Activated CD8-positive, alpha-beta memory T cell treated with anti-CD3 and anti-CD28 coated beads, Interleukin-2, amount 50 U/mL, for 1 hour (primary cell): Measurements from ENCODE around the gene CCDC85C.
A peak's percentile ranks its signal among the peaks of the same experiment; 100 is the strongest.

Source experiments
- DNase-seq: peaks from one replicate; pipeline ENCODE4 v3.0.0-alpha.2; 2020; ENCODE audit errors: extremely low read depth

CCDC85C gene

GRCh38 chr14:99522934-99523703 lies 80.9 kb downstream of the CCDC85C start:
- DNase-seq, result no peak

- no peak for DNase-seq
Observed at GRCh38 chr14:99522457-99522891, 81.5 kb downstream of the CCDC85C start.

GRCh38 chr14:99522025-99522401 lies 82.0 kb downstream of the CCDC85C start:
- no peak for DNase-seq

DNA sequence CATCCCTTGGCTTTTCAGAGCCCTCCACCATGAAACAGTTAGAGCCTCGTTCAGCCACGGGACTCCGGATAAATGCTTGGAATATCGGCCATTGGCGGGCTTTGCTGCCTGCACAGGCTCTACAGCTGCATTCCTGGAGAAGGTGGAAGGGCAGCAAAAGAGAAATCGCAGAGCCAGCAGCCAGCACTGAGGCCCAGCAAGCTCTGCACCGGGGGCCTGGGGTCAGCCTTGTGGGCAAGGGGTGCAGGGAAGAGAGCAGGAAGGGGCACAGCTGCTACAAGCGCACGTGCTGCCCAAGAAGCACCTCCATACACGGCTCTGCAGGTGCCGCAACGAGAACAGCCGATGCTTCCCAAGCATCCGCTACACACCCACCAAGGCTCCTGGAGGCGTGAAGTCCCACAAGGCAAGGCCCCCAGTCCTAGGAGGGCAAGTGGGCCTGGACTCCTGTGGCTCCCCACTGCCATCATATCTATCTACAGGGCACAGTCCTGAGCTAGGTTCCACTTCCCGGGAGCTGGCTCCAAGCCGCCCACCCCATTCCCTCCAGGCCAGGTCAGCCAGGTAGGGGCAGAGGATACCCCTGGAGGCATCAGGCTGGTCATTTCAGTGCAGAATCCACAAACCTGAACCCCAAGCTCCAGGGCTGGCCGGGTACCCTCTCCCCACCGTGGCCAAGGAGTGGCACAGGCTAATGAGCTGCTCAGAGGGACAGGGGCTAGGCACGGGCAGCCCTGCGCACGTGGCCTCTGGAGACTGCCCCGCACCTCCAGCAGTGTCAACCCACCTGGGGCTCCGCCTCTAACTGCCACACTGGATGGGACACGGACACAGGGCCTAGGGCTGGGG lies 82.6 kb downstream of the CCDC85C start:
- DNase-seq, result no peak

GRCh38 chr14:99520571-99521081 lies 83.4 kb downstream of the CCDC85C start:
- DNase-seq, result no peak

DNA sequence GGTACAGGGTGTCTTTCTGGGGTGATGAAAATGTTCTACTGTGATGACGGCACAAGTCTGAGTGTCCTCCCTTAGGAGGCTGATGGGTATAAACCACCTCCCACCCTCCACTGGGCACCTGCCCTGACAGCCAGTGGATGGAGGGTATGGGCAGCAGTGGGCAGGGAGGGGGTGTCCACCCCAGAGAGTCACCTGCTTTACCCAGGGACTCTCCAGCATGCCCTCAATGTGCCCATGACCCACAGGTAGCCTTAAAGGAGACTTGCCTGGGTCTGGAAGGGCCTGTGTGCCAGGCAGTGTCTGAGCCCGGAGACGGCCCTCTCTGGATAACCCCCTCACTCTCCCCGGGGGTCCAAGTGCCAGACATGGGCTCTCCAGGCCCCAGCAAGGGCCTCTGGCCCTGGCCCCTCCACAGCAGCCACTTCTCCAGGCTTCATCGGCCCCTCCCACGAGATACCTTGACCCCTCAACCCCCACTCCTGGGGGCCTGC lies 84.0 kb downstream of the CCDC85C start:
- DNase-seq, result no peak

- no peak for DNase-seq
Observed at GRCh38 chr14:99519347-99519881, 84.6 kb downstream of the CCDC85C start.

DNA sequence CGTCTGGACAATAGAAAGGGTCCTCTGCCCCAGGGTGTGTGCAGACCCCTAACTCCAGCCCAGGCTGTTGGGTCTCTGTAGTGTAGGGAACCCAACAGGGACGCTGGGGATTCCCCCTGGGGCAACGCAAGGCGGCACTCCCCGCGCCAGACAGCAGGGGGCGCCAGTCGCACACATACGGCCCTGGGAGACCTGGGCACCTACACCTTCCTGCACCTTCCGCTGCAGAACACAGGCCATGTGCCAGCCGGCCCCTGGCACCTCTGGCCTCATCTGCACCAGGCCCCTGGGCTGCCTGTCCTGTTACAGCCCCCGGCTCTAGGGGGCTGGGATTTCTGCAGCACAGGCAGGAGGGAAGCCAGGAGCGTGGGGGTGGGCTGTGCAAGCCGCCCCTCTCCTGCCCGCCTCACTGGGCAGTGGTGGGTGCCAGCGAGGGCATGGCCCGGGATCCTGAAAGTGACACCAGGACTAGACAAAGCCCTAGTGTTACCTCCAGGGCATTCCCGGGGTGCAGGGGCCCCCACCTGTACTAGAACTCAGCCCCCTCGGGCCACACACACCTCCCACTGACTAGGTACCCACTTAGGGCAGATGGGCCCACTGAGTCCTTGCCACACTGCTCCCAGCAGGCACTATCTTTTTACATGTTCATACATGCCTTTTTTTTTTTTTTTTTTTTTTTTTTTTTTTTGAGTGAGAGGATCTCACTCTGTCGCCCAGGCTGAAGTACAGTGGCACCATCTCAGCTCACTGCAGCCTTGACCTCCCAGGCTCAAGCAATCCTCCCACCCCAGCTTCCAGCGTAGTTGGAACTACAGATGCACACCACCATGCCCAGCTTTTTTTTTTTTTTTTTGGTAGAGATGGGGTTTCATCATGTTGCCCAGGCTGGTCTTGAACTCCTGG lies 85.3 kb downstream of the CCDC85C start:
- DNase-seq, result peak; percentile 28

- DNase-seq, result no peak
Observed at GRCh38 chr14:99517643-99518381, 86.2 kb downstream of the CCDC85C start.

DNA sequence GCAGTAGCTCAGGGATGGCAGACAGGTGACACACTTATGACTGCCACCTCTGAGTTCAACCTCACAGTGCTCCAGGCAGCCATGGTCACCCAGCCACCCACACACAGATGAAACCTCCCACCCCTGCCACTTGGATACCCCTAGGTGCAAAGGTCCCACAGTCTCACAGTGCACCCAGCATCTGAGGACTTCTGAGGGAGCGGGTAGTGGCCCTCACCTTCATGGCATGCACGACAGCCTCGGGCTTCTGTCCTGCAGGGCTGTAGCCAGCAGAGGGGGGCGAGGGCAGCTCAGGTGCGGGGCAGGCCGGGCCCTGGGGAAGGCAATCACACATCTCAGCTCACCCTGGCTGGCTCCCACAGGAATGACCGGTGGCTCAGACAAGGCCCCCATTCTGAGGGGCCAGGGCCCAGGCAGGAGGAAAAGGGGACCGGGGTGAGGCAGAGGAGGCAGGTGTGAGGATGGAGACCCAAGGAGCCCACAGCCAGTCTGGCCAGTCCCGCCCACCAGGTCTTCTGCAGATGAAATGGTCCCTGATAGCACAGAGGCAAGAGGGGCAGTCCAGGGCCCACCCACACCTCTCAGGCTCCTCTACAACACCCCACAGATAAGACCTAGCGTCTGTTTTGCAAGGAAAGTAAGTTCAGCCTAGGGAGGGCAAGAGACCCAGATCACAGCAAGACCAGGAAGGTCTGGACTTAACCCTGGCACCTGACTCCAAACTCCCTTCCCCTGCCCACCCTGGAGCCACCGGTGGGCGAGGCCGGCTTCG lies 87.0 kb downstream of the CCDC85C start:
- no peak for DNase-seq

DNA sequence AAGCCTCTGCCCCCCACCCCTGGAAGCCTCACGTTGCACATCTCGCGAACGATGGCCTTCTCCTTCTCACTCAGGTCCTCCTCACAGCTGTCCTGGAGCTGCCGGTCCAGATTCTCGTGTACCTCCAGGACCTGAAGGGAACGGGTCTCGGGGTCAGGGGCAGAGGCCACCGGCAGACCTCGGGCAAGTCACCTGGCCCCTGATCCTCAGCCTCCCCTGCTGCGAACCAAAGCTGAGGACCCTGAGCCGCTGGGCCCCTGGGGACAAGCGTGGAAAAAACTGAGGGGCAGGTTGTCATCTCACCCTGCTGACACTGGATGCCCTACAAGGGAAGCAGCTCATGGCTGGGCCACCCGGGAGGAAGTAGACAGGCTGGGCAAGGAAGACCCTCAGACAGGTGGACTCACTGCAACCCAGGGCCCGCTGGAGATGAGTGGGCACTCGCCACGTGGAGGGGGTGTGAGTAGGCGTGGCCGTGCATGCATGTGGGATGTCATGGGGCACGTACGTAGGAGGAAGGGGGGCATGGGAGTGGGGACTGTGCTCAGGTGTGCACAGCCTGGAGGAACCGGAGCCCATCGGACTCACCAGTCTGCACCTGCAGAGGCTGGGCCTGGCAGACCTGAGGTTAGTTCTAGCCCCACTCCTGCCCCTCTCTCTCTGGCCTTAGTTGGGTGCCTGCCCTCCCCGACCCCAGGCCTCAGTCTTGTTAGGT lies 87.7 kb downstream of the CCDC85C start:
- DNase-seq, result no peak

DNA sequence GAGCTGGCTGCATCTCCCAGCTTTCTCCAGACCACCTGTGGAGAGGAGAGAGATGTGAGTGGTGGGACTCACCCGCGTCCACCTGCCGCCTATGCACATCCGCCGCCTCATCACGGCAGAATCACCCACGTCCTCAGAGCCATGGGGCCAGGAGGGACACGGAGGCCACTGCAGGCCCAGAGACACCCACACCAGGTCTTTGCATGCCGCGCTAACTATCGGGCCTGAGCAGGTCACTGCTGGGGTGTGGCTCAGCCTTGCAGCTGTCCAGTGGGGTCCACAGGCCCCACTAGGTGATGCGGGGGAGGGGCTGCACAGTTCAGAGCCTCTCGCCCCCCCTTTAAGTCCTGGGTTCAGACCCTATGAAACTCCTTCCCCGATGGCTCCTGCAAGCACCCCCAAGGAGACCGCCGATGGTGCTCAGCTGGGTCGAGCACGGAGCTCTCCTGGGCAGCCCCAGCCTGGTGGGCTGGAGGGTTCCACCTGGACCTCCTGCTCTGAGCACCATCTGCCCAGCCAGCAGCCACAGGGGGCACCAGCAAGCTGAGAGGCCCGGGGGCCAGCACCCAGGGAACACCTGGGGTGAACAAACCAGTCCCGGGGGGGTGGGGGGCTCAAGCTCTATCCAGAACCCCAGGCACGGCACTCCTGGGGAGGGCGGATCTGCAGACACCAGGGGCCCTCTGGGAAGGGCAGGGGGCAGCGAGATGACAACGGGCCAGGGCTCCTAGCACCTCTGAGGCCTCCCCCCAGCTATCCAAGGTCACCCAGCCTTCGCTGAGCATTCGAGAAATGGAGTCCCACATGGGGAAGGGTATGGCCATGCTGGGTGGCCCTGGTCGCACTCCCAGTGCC lies 88.5 kb downstream of the CCDC85C start:
- no peak for DNase-seq

DNA sequence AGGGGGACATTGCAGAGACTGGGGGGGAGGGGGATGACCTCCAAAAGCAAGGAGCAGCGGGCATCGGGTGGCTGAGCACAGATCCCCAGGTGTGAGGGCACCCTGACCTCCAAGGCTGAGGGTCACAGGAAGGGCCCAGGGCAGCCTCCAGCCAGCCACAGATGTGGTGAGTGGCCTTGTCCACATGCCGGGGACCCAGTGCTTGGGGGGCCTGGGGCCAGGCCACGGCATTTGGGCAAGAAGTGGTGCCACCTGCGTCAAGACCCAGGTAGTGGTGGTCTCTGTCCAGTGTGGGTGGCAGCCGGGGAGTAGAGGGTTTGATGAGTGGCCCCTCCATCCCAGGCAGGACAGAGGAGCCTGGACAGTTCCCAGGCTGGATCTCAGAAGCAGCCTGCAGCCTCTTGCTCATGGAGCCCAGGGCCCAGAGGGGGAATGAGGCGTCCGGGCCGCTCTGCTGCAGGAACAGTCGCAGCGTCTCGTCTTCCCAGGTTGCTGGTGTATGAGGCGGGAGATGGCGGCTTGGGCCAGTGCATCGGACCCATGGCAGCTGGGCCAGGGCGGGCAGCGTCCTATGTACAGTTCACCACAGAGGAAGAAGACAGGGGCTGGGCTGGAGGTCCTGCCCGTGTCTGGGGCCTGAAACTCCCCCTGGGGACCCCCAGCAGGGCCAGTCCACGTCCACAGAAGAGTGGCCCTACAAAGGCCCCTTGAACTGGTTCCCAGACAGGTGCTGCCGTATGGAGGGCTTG lies 89.3 kb downstream of the CCDC85C start:
- DNase-seq, result no peak

- no peak for DNase-seq
Observed at GRCh38 chr14:99513946-99514551, 90.0 kb downstream of the CCDC85C start.

DNA sequence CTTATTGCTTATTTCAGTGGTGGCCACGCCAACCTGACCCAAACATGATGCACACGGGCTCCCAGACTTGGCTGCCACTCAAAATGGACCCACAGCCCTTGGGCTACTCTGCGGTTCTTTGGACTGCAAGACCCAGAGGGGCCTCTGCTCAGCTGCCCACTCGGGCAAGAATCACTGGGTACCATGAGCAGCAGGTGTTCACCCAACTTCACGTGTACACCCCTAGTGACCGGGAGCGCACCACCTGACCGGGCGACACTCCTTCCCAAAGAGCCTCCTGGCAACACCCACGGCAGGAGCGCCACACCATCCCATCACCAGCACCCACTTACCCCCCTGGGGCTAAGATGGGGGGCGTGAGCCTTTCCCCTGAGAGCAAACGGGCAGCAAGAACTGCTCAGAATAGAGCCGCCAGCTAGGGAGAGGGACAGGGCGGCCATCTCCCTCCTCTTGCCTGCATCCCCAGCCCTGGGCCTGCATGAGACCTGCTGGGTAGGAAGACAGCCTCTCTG lies 90.8 kb downstream of the CCDC85C start:
- DNase-seq, result no peak

DNA sequence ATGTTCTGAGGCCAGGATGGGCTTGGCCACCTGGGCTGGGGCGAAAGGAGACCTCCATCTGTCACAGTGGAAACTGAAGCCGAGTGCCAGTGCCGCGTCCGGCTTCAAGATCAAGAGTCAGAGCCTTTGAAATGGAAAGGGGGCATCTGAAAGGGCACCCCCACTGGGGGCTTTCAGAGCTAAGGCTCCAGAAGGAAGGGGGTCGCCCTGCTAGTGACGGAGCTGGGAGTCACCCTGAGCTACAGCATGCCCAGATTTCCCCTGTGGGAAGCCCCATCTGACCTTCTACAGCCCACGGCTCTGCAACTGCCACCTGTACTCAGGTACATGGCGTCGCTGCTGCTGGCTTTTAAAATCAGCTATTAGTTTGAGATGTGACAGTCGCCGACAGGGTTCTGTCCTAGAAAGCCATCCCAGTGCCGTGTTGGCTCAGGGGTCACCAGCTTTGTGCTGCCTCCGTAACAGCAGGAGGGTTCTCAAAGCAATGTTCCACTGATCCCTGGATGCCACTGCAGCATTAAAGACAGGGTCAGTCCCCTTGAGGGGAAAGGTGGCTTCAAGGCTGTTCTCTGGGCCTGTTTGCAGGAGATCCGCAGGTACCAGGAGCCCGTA lies 91.3 kb downstream of the CCDC85C start:
- no peak for DNase-seq

DNA sequence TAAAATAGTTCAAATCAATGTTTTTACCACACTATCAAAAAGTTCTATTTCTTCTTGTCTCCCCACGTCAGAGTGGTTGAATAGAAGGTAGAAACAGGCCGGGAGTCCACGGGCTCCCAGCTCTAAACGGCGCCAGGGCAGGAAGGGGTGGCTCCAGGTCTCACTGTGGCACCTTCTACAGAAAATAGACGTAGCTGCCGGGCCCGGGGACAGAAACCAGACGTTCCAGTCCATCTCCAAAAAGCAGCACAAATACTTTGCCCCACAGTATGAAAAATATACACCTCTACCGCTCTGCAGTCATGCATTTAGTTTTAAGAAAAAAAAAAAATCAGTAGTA lies 91.9 kb downstream of the CCDC85C start:
- DNase-seq, result no peak
